ENCODE data around the gene XRCC3. TPM values are rescaled to one million over a fixed set of nuclear protein-coding genes. Genes with fewer than 3 reads are reported as not detected.

Gene XRCC3
- total RNA-seq, 1 donor from 2014 or later, result 10.2 TPM

DNA sequence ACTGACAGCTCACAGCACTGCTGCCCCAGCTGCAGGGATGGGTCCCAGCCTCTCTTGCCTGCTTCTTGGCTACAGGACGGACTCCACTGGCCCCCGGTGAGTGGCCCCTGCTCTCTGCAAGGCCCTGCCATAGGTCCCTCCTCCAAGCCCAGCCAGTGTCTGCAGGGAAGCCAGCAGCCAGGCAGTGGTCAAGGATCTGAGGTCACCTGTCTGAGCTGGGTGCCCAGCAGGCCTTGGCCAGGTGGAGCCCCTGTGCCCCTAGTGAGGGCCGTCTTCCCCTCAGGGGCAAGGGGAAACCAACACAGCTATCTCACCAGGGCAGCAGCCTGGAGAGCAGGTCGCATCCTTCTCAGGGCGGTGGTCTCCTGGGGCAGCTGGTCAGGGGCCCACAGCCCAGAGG lies 13.2 kb downstream of the XRCC3 start:
- H3K36me3 Mint-ChIP-seq (ENCODE audit: low read depth, unreplicated experiment), result peaks cover 28% of the 10 kb centered on the region
- H3K4me1 Mint-ChIP-seq (ENCODE audit: unreplicated experiment), result peaks cover 29% of the 10 kb centered on the region
- DNase-seq (ENCODE audit: low spot score), result no peak
- H3K27me3 Mint-ChIP-seq (ENCODE audit: unreplicated experiment), result peaks cover 39% of the 10 kb centered on the region
- H3K4me3 Mint-ChIP-seq (ENCODE audit: unreplicated experiment), result no peak overlapping the region
- no peak for TF ChIP-seq CTCF (IDR thresholded peaks at IDR 0.05; ENCODE audit: unreplicated experiment)
- no peak overlapping the region for H3K27ac Mint-ChIP-seq (ENCODE audit: unreplicated experiment)
- H3K9me3 Mint-ChIP-seq (ENCODE audit: unreplicated experiment), result no peaks in the 10 kb centered on the region

- DNase-seq (ENCODE audit: low spot score), result no peak
- no peak overlapping the region for H3K4me3 Mint-ChIP-seq (ENCODE audit: unreplicated experiment)
- no peaks in the 10 kb centered on the region for H3K9me3 Mint-ChIP-seq (ENCODE audit: unreplicated experiment)
- peaks cover 40% of the 10 kb centered on the region for H3K4me1 Mint-ChIP-seq (ENCODE audit: unreplicated experiment)
- peaks cover 28% of the 10 kb centered on the region for H3K36me3 Mint-ChIP-seq (ENCODE audit: low read depth, unreplicated experiment)
- no peak for TF ChIP-seq CTCF (IDR thresholded peaks at IDR 0.05; ENCODE audit: unreplicated experiment)
- peaks cover 38% of the 10 kb centered on the region for H3K27me3 Mint-ChIP-seq (ENCODE audit: unreplicated experiment)
- H3K27ac Mint-ChIP-seq (ENCODE audit: unreplicated experiment), result no peak overlapping the region
These were observed 14.3 kb downstream of the XRCC3 start for GRCh38 chr14:103700753-103701490.

- DNase-seq (ENCODE audit: low spot score), result no peak
- H3K9me3 Mint-ChIP-seq (ENCODE audit: unreplicated experiment), result no peaks in the 10 kb centered on the region
- H3K36me3 Mint-ChIP-seq (ENCODE audit: low read depth, unreplicated experiment), result peaks cover 32% of the 10 kb centered on the region
- H3K27me3 Mint-ChIP-seq (ENCODE audit: unreplicated experiment), result peaks cover 33% of the 10 kb centered on the region
- peaks cover 44% of the 10 kb centered on the region for H3K4me1 Mint-ChIP-seq (ENCODE audit: unreplicated experiment)
- no peak for TF ChIP-seq CTCF (IDR thresholded peaks at IDR 0.05; ENCODE audit: unreplicated experiment)
- no peak overlapping the region for H3K27ac Mint-ChIP-seq (ENCODE audit: unreplicated experiment)
- no peak overlapping the region for H3K4me3 Mint-ChIP-seq (ENCODE audit: unreplicated experiment)
These were observed 15.1 kb downstream of the XRCC3 start for GRCh38 chr14:103699901-103700752.

DNA sequence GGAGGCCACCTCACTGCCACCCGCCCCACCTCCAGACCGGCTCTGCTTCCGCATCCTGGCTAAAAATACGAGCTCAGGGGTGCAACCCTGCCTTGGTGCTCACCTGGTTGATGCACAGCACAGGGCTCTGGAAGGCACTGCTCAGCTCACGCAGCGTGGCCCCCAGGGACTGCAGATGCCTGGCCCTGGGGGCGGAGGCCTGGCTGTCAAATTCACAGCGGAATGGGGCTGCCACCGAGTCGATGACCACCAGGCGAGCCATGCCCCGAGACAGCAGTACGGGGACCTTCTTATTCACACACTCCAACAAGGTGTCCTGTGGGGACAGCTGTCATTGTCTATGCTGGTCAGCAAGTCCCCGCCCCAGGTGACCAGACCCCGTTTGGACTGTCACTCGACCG lies 16.0 kb downstream of the XRCC3 start:
- Mint-ChIP-seq H3K27ac (ENCODE audit: unreplicated experiment) (peak overlapping the region; percentile 24), H3K4me1 (ENCODE audit: unreplicated experiment) (peaks cover 36% of the 10 kb centered on the region), H3K36me3 (ENCODE audit: low read depth, unreplicated experiment) (peaks cover 27% of the 10 kb centered on the region), H3K4me3 (ENCODE audit: unreplicated experiment) (peak overlapping the region; percentile 51), H3K9me3 (ENCODE audit: unreplicated experiment) (no peaks in the 10 kb centered on the region), H3K27me3 (ENCODE audit: unreplicated experiment) (peaks cover 27% of the 10 kb centered on the region)
- no peak for TF ChIP-seq CTCF (IDR thresholded peaks at IDR 0.05; ENCODE audit: unreplicated experiment)
- DNase-seq (ENCODE audit: low spot score), result no peak

All from endothelial cell (in vitro differentiated cells).